Epithelial cell of proximal tubule (primary cell): Measurements from ENCODE around the gene RPS21. TPM values are rescaled to one million over a fixed set of nuclear protein-coding genes. Genes with fewer than 3 reads are reported as not detected.
"Not testable (repeated sequence)": the region's sequence is repeated elsewhere in the genome, so short reads cannot be mapped to it uniquely, and the experiment has no call there.

Experiments used
- DNase-seq: peaks from one replicate; pipeline ENCODE4 v3.0.0-alpha.2; 2011; ENCODE audit warnings: low read depth
- H3K4me3 ChIP-seq: 2 replicates; pipeline ENCODE4 v1.5.1; 2011; ENCODE audit warnings: low read depth, mild to moderate bottlenecking, low read length
- total RNA-seq: library from RNA; depleted of rRNA; stranded (reverse); fragments of >200 nt; gene quantifications from 2 replicates; pipeline ENCODE4 v1.2.3, GENCODE V29; 2015
- TF ChIP-seq, protein P1 (sequence below): conservative IDR thresholded peaks from 2 replicates; pipeline ENCODE4 v1.5.1; 2012; ENCODE audit warnings: low read depth, mild to moderate bottlenecking, low read length

RPS21 gene
- total RNA-seq, 1 donor from 2014 or later = 2,322 TPM

DNA sequence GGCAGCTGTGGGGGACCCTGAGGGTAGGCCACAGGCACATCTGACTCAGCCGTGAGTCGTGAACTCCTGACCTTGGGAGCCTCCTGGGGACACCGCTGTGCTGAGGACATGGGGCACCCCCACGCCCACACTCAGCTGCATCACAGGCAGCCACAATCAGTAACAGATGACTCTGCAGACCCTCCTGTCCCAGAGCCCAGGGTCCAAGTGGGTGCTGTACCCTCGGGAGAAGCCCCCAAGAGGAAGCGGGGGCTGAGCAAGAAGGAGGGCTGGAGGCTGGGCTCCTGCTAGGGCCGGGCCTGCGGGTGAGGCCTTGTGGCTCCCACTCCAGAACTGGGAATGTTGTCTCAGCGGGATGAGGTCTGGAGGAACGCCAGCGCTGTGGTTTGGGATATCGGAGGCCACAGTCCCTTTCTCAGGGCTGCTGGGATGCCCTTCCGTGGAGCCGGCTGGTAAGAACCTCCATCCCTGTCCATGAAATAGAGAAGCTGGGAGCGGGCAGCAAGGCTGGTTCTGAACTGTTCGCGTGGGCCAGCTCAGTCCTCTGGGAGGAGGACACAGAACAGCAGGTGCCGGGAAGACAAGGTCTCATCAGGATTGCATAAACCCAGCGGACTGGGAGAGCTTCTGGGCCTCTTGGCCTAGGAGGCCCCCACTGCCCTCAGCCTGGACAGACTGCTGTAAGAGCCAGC, 16.6 kb upstream of the RPS21 start:
- no peak overlapping the region for H3K4me3 ChIP-seq
- DNase-seq = no peak
- TF ChIP-seq, protein P1, sequence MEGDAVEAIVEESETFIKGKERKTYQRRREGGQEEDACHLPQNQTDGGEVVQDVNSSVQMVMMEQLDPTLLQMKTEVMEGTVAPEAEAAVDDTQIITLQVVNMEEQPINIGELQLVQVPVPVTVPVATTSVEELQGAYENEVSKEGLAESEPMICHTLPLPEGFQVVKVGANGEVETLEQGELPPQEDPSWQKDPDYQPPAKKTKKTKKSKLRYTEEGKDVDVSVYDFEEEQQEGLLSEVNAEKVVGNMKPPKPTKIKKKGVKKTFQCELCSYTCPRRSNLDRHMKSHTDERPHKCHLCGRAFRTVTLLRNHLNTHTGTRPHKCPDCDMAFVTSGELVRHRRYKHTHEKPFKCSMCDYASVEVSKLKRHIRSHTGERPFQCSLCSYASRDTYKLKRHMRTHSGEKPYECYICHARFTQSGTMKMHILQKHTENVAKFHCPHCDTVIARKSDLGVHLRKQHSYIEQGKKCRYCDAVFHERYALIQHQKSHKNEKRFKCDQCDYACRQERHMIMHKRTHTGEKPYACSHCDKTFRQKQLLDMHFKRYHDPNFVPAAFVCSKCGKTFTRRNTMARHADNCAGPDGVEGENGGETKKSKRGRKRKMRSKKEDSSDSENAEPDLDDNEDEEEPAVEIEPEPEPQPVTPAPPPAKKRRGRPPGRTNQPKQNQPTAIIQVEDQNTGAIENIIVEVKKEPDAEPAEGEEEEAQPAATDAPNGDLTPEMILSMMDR = no peak

DNA sequence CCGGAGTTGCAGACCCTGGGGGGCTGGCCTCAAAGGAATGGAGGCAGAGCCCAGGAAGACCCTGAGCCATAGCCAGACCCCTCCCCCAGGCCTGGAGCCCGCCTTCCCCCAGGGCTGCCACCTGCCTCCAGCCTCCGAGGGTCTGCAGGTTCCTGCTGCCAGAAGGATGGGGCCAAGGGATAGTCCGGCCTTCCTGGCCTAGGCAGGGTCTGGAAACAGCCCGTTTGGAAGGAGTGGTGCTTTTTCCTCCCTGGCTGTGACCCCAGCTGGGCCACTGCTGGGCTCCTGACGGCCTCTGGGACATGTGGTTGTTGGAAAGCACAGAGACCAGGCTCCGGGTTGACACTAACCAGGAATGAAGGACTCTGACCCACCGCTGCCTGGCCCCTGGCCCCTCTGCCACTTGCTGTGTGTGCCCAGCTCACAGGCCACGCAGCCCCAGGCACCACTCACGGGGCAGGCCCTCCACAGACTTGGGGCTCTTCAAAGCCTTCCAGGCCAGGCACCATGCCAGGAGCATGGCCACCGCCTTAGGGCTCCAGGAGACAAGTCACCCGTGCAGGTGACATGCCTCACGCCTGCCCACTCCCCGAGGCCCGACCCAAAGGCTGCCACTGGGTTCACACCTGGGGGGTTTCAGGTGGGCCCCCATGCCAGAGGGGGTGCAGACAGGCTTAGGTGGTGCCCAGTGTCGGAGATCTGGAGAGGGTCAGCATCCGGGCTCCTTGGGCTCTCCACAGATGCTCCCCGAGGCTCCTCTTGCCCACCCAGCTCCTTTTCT, 15.9 kb upstream of the RPS21 start:
- TF ChIP-seq, protein P1 = no peak
- H3K4me3 ChIP-seq = no peak overlapping the region
- DNase-seq = no peak

DNA sequence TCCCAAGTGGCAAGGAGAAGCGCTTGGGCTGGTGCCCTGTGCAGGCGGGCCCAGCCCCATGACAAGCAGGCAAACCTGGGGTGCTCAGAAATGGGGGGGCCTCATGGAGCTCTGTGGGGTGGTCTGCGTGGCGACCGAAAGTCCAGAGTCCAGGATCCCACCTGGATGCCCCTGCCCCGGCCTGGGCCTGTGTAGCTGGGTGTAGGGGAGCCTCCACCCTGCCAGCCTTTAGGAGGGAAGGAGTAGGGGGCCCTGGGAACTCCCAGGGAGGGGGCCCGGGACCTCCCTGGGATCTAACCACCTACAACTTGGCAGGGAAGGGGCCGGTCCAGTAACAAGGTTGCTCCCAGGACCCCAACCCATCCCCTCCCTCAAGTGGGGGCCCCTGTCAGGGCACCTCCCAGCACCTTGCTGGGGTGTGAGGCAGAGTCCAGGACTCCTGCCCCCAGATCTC, 15.3 kb upstream of the RPS21 start:
- TF ChIP-seq, protein P1 = no peak
- no peak overlapping the region for H3K4me3 ChIP-seq
- no peak for DNase-seq

DNA sequence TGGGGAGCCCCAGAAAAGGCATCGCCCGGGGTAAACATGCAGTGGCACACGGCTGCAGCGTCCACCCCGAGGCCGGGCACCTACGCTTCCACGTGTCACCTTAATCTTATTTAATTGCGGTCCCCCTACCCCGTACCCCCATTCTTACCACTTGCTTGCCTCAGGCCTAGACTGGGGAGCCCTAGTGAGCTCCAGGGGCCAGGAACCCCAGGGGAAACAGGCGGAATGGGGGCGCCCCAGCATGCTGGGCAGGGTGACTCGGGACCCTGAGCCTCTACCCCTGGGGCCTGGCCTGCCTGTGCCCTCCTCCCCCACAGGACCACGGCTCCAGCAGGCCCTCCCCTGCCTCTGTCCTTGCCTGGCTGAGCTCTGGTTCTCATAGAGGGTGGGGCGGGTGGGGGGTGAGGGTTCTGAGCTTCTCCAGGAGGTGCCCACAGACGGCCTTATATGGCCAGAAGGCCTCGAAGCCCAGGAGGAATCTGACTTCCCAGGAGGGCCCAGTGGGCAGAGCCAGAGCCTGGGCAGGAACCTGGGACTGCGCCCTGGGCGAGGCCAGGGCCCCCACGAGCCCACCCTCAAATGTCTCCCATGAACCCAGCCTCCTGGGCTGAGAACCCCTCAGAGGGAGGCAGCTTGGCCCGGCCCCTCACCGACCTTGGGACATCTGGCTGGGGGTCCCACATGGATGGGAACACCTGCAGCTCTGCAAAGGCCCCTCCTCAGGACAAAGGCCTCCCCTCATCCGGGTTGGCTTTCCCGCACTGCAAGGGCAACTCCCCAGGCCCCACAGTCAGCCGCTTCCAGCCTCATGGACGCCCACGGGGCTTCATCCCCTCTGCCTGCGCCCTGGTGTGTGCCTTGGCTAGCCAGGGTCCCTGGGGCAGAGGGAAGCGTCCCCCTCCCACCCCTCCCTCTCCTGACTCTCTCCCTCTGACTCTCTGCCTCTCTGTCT, 14.6 kb upstream of the RPS21 start:
- H3K4me3 ChIP-seq = no peak overlapping the region
- TF ChIP-seq, protein P1 = no peak
- DNase-seq = no peak

DNA sequence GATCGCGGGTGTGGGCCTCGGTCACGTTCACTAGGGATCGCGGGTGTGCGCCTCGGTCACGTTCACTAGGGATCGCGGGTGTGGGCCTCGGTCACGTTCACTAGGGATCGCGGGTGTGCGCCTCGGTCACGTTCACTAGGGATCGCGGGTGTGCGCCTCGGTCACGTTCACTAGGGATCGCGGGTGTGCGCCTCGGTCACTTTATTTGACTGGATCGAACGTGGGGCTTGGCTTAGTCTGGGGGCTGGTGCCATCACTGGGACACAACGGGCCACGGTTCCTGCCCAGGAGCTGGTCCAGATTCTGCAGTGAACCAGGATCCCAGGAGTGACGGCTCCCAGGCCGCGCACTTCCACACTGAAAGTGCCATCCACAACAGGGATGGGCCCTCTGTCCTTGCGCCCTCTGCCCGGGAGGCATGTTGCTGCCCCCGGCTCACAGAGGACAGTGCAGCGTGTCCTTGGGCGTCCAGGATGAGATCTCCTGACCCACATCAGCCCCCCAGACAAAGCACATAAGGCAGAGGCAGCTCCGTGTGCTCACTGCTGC, 13.2 kb upstream of the RPS21 start:
- not testable (repeated sequence) for DNase-seq

DNA sequence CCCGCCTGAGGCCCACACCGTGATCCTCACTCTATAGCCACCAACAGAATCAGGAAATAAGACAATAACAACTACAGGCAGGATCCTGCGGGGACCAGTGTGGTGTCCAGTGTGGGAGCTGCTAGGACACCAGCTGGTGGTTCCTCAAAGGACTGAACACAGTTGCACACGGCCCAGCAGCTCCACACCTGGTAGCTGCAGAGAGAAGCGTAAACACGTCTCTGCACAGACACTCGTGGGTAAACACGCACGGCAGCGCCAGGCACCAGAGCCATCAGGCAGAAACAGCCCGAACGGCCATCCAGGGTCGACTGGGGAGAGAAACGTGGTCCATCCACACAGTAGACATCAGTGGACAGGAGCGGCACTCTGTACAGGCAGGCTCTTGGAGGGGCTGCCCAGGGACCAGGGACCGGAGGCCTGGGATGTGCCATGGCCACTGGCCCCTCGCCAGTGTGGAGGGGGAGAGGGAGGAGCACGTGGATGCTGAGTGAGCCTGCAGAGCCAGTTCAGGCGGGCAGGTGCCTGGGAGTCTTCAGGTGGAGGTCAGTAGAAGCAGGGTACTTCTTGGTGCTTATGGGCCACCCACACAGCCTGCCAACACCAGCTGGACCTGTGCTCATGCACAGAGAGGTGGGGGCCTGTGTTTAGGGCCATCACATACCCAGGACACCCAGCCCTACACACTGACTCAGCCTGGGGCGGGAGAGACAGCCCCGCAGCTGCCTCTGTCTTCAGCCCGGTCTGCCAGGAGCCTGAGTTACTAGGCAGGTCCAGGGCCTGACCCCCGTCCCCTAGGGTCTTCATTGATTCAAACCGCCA, 12.4 kb upstream of the RPS21 start:
- no peak overlapping the region for H3K4me3 ChIP-seq
- no peak for DNase-seq
- TF ChIP-seq, protein P1 = no peak

More for the DNA sequence above, 13.2 kb upstream of the RPS21 start:
- not testable (repeated sequence) for H3K4me3 ChIP-seq
